MCF 10A (cell line): ENCODE results near the gene ZNF177. TPM values are rescaled to one million over a fixed set of nuclear protein-coding genes. Genes with fewer than 3 reads are reported as not detected.

ENCODE experiments used
- BruUV-seq: library from RNA; stranded (reverse); fragments of 400-500 nt; replicated peaks from 2 replicates; lab custom pipeline; 2021; lab: Mats Ljungman, UMichigan
- CTCF ChIA-PET: fragments of 300-600 bp; sonication (Branson Sonifier 250); formaldehyde crosslinking; extraction: SDS; loops from one replicate; lab custom pipeline; 2021; ENCODE audit warnings: antibody characterized with exemption, inconsistent platforms; lab: Yijun Ruan, JAX
- POLR2A ChIA-PET: fragments of 300-600, 350-650 bp; sonication (Branson Sonifier 250); formaldehyde crosslinking; extraction: SDS; loops from one replicate; lab custom pipeline; 2020; ENCODE audit warnings: antibody characterized with exemption, inconsistent platforms; lab: Yijun Ruan, JAX
- DNase-seq: peaks from one replicate; pipeline ENCODE4 v3.0.0-alpha.2; 2018; ENCODE audit not compliant: unreplicated experiment
- H3K27ac Mint-ChIP-seq: one replicate; pipeline ENCODE4 v1.8.0; 2022; ENCODE audit warnings: mild to moderate bottlenecking, low read depth, mixed read lengths; ENCODE audit not compliant: unreplicated experiment
- H3K27me3 Mint-ChIP-seq: one replicate; pipeline ENCODE4 v1.8.0; 2022; ENCODE audit warnings: mixed read lengths; ENCODE audit not compliant: insufficient read depth, unreplicated experiment
- H3K36me3 Mint-ChIP-seq: one replicate; pipeline ENCODE4 v1.8.0; 2022; ENCODE audit warnings: mild to moderate bottlenecking, moderate library complexity, mixed read lengths; ENCODE audit not compliant: insufficient read depth, unreplicated experiment
- H3K4me1 Mint-ChIP-seq: one replicate; pipeline ENCODE4 v1.8.0; 2022; ENCODE audit warnings: mixed read lengths; ENCODE audit not compliant: insufficient read depth, unreplicated experiment
- H3K4me3 Mint-ChIP-seq: one replicate; pipeline ENCODE4 v1.8.0; 2022; ENCODE audit warnings: mild to moderate bottlenecking, moderate library complexity, mixed read lengths; ENCODE audit not compliant: unreplicated experiment
- H3K9me3 Mint-ChIP-seq: one replicate; pipeline ENCODE4 v1.8.0; 2022; ENCODE audit warnings: mixed read lengths; ENCODE audit not compliant: unreplicated experiment
- CTCF ChIP-seq: fragments of 200-600 bp; IDR thresholded peaks from one replicate; pipeline ENCODE4 v1.8.0; 2022; ENCODE audit warnings: antibody characterized with exemption, mild to moderate bottlenecking; ENCODE audit not compliant: unreplicated experiment
- intact Hi-C: fragments of 100-400 bp; cut with micrococcal nuclease; formaldehyde crosslinking; loops from 2 replicates; pipeline ENCODE4 v1.14.1; 2022
- total RNA-seq: library from RNA; stranded (reverse); gene quantifications from 2 replicates; pipeline ENCODE4 v1.2.3, GENCODE V29; 2022

ZNF177 gene
- total RNA-seq, 1 experiment from 2014 or later = 0.79 TPM

- TF ChIP-seq CTCF = no peak
- BruUV-seq = no TSS peak
- no peak for DNase-seq
- POLR2A ChIA-PET = no interaction called here
- intact Hi-C loops = no loop called here
- Mint-ChIP-seq H3K36me3 (no peaks in the 10 kb centered on the region), H3K9me3 (peaks cover 30% of the 10 kb centered on the region), H3K4me1 (no peaks in the 10 kb centered on the region), H3K4me3 (no peak overlapping the region), H3K27ac (no peak overlapping the region), H3K27me3 (no peaks in the 10 kb centered on the region)
- CTCF ChIA-PET = interaction anchor here (0.6 to 1.9 kb wide), 2 partner anchors 35 to 165 kb away, joined by 3 to 4 read pairs; no protein-coding TSS in a partner anchor
Observed at GRCh38 chr19:9370738-9371619, 8.2 kb downstream of the ZNF177 start.

- peaks cover 7% of the 10 kb centered on the region for H3K36me3 Mint-ChIP-seq
- H3K4me1 Mint-ChIP-seq = no peaks in the 10 kb centered on the region
- no peak for DNase-seq
- CTCF ChIA-PET = no interaction called here
- intact Hi-C loops = no loop called here
- no peak for TF ChIP-seq CTCF
- H3K4me3 Mint-ChIP-seq = no peak overlapping the region
- peaks cover 28% of the 10 kb centered on the region for H3K9me3 Mint-ChIP-seq
- POLR2A ChIA-PET = no interaction called here
- H3K27me3 Mint-ChIP-seq = no peaks in the 10 kb centered on the region
- BruUV-seq = no TSS peak
- H3K27ac Mint-ChIP-seq = no peak overlapping the region
Observed at GRCh38 chr19:9381361-9381785, 18.6 kb downstream of the ZNF177 start.

GRCh38 chr19:9406798-9407352, 44.1 kb downstream of the ZNF177 start:
- no peak for DNase-seq
- intact Hi-C loops = no loop called here
- Mint-ChIP-seq H3K27ac (no peak overlapping the region), H3K4me1 (peaks cover 6% of the 10 kb centered on the region), H3K27me3 (no peaks in the 10 kb centered on the region), H3K9me3 (peaks cover 26% of the 10 kb centered on the region), H3K4me3 (no peak overlapping the region), H3K36me3 (peaks cover 1% of the 10 kb centered on the region)
- POLR2A ChIA-PET = no interaction called here
- BruUV-seq = no TSS peak
- CTCF ChIA-PET = interaction anchor here (0.8 kb wide), 1 partner anchor 36 kb away, joined by 3 read pairs; no protein-coding TSS in a partner anchor
- TF ChIP-seq CTCF = no peak

GRCh38 chr19:9407827-9408226, 45.0 kb downstream of the ZNF177 start:
- no peak overlapping the region for H3K4me3 Mint-ChIP-seq
- ChIA-PET CTCF (no interaction called here), POLR2A (interaction anchor here (1.1 kb wide), 1 partner anchor 40 kb away, joined by 4 read pairs; no protein-coding TSS in a partner anchor)
- H3K27ac Mint-ChIP-seq = no peak overlapping the region
- H3K27me3 Mint-ChIP-seq = no peaks in the 10 kb centered on the region
- no peak for TF ChIP-seq CTCF
- H3K4me1 Mint-ChIP-seq = peaks cover 6% of the 10 kb centered on the region
- BruUV-seq = no TSS peak
- H3K9me3 Mint-ChIP-seq = peaks cover 26% of the 10 kb centered on the region
- H3K36me3 Mint-ChIP-seq = peaks cover 10% of the 10 kb centered on the region
- intact Hi-C loops = no loop called here
- DNase-seq = no peak
